ENCODE data around the gene CSNK1G1.
"Not testable (repeated sequence)": the region's sequence is repeated elsewhere in the genome, so short reads cannot be mapped to it uniquely, and the experiment has no call there.

The CSNK1G1 gene

DNA sequence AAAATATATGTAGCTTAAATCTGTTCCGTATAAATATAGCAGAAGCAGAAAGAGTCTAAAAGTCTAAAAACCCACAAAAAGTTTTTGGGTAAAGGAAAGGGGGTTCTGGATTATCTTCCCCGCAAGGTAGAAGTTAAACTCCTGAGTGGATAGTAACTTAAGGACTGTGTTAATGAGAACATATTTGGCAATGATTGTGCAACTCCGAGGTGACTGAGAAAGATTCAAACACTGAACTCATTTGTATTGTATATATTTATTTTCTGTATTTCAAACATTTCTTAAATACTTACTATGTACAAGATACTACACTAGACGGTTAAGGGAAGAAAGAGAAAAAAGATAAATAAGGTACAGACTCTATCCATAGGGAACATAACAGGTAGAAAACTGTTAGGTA lies 120.4 kb downstream of the CSNK1G1 start:
- DNase-seq, result no peak

DNA sequence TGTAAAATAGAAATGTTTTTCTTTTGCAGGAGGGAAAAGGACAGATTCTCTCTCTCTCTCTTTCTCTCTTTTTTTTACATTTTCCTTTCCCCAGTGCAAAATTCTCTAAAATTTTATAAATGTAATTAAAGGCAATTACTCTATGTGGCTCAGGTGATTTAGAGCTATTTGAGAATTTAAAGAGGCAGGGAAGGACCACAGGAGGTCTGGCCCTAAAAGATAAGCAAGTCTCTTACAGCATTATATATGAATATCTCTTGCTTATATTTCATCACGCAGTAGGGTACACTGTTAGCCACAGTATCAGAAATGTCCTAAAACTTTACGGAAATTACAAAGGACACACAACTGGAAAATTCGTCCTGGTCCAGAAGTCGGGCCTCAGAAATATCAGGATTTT lies 122.7 kb downstream of the CSNK1G1 start:
- no peak for DNase-seq

DNA sequence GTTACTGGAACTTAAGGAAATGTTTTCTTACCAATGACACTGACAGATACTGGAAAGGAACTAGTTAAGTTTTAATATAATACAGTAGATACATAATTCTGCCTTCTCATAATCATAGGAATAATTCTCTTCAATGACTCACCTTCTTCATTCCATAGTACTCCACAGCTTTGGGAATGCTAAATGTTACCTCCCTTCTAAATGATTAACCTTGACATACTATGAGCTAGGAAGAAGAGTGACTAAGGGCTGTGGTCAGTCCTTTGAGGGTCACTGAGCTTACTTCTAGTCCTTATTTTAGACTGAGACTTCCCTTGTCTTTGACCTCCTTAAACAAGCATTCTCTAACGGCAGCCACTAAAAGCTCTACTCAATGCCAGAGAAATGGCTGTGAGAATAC lies 123.6 kb downstream of the CSNK1G1 start:
- no peak for DNase-seq

DNA sequence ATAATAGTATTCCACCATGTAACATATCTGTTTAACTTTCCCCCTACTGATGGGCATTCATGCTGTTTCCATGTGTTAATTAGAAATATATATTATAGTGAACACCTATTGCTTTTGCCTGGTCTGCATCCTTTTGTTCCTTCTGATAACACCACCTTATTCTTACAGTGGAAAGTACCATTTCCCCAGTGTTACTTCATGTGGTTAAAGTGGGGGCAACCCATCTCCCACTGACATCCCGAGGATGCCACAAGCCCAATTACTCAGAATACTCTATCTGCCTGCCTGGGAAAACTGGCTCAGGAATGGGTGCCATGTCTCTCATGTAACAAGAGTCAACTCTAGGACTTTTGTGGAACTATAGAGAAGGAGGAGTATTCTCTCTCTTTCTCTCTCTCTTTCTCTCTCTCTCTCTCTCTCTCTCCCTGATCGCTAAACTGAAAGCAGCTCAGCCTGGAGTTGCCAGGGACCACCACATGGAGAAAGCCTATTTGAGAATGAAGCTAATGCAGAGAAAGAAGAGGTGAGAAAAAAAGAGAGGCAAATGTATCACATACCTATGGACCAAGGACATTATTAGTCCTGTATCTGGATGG lies 126.7 kb downstream of the CSNK1G1 start:
- no peak for DNase-seq

DNA sequence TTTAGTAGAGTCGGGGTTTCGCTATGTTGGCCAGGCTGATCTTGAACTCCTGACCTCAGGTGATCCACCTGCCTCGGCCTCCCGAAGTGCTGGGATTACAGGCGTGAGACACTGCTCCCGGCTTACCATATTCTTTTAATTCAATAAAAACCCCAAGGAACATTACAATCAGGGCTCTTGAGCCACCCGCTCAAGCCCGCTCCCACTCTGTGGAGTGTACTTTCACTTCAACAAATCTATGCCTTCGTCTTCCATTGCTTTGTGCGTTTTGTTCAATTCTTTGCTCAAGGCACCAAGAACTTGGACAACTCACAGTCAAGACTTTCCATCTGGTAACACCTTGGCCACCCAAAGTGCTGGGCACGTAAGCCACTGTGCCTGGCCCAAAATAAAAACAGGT lies 130.2 kb downstream of the CSNK1G1 start:
- DNase-seq, result no peak

DNA sequence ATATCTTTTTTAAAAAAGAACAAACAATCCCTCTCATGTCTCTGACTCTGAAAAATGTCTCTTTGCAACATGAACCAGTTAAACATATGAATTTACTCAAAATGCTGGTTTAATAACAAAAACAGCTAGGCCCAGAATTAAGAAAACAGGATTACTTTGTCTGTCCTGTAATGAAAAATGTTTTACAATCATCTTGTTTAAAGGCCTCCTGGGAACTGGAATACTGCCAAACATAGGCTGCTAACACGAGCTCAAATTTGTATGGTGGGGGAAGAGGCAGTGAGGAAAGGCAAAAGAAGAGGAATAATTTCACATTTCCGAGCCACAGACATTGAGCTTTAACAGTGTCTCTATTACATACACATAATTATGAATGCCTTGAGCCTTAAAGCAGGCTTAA lies 131.5 kb downstream of the CSNK1G1 start:
- DNase-seq, result no peak

DNA sequence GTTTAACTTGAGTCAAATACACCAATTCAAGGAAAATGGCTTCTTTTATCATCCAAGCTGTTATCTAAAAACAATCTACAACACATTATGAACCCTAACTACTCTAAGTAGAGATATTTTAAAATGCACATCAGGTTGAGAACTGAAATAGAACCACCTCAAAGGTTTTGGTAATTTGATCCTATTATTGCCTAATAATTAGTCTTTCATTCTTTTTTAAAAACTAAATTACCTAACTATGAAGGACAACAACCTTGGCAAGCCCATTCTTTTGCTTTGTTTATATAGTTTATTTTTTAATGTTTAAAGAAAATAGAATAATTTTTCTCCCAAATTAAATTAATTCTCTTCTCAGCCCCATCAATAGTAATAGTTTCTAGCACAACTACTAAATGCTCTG lies 132.1 kb downstream of the CSNK1G1 start:
- no peak for DNase-seq

DNA sequence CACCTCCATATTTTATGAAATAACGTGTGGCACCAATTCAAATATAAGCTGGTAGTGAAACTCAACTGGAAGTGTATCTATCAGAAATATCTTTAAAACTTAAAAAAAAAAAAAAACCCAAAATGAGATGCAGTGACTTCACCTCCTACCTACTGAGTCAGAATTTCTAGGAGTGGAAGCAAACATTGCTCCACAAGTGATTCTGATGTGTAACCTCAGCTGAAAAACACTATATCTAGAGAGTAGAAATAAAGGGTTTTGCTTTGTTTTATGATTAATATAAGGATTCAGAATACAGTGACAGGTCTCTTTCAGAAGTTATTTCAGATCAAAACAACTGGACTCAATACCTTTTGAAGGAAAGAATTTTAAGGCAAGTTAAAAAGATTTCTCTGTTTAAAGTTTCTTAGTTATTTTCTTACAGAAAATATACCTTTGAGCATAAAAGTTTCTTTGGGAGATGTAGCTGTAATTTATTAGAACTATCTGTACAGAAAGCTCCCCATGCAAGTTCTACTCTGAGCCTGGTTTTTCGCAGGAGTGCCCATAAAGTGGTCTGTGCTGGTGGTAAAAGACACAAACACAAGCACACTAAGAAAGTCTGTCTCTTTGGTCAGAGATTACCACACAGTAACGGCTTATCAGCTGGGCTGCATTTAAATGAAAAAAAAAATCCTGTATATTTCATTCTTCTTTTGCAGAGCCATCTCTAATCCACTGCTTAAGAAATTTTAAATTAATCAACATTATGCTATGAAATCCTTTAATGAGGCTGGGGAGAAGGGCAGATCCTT lies 133.2 kb downstream of the CSNK1G1 start:
- DNase-seq, result no peak

DNA sequence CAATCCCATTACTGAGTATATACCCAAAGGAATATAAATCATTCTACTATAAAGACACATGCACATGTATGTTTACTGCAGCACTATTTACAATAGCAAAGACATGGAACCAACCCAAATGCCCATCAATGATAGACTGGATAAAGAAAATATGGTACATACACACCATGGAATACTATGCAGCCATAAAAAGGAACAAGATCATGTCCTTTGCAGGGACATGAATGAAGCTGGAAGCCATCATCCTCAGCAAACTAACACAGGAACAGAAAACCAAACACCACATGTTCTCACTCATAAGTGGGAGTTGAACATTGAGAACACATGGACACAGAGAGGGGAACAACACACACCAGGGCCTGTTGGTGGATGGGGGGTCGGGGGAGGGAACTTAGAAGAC lies 134.1 kb downstream of the CSNK1G1 start:
- DNase-seq, result not testable (repeated sequence)

DNA sequence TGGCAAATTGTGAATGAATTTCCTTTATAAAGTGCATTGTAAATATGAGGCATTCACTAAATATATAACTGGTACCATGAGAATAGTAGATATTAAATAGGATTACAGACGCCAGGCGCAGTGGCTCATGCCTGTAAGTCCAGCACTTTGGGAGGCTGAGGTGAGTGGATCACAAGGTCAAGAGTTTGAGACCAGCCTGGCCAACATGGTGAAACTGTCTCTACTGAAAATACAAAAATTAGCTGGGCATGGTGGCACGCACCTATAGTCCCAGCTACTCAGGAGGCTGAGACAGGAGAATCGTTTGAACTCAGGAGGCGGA lies 138.6 kb downstream of the CSNK1G1 start:
- DNase-seq, result not testable (repeated sequence)

DNA sequence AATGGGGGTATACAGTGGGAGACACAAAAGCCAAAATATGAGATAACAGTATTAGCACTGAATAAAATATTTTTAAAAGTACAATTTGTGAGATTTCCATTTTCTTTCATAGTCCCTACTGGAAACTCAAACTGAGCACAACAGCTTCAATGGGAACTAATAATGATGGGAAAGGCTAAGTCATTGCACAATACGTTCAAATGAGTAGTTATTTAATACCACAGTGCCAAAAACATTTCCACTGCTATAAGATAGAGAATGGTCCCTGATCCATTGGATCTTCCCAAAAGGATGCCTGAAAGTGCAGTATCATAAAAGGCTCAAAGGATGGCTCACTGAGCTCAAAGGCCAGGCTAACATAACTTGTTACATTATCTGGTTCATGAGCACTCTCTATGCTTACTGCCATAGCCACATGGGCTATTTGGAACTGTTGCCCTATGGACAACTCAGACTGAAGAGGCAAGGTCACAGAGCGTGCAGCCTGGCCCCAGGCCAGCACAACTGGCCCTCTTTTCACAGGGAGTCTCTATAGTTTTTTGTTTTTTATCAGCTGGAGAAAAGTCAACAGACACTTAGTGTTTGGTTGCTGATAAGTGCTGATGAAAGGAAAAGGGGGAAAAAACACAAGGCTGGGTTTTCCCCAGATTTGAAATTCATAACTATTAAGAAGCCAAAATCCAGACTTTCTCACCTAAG lies 139.1 kb downstream of the CSNK1G1 start:
- no peak for DNase-seq

DNA sequence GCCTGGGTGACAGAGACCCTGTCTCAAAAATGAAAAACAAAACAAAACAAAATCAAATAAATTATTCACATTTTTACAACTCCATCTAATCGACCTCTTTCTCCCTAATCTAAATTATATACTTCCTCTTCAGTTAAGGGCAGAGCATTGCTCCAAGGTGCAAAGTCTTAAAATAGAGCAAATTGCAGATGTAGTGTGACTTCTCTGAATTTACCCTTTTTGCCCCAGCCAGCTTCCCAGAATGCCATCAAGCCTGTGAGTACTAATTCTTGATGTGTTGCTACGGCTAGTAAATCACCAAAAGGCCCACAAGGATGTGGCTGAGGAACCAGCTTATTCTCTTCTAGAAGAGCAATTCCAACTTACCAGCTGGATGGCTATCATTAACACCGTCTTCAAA lies 139.8 kb downstream of the CSNK1G1 start:
- no peak for DNase-seq

DNA sequence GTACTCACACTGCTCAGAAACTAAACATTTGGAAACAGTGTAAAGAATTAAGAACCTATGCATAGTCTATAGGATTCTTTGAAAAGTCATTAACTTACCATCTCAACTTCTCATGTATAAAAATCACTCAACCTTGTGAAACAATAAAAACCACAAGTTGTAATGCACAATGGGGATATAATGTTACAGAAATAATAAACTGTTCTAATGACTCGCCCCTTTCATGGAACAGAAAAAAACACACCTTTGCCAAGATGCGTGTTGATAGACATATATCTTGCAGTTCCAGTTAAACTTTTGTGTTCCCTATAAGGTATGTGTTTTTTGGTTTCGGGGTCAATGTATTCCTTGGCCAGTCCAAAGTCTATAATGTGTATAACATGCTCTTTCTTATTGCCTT lies 142.3 kb downstream of the CSNK1G1 start:
- no peak for DNase-seq

DNA sequence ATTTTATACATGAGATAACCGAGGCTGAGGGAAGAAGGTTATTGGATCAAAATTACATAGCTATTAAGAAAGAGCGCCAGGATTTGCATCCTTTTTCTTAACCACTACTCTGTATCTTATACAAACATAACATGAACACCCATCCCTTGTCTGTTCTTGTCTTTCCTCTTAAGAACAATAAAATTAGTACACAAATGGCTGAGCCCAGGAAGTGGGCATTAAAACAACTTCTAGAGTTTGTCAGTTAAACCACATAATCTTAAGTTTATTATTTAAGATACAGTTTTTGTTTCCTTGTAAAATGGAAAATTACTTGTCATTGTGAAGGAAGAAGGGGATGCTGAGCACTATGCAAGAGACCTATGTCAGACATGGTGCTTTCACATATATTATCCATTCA lies 144.3 kb downstream of the CSNK1G1 start:
- DNase-seq, result no peak

DNA sequence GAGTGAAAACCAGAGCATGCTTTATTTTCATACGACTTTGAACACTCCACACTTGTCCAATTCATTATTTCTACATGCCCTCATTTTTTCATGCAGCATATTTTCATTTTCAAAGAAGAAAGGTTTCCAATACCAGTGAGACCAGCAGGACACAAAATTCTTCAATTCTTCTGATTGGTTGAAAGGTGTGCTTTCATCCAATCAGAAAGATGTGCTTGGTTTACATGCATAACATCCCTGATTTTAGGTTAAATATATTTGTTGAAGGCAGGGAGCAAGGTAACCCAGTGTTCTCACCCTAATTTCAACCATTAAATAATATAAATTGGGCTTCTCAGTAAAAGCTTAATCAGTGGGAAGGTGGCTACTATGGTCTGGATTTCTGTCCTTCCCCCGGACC lies 145.6 kb downstream of the CSNK1G1 start:
- no peak for DNase-seq

DNA sequence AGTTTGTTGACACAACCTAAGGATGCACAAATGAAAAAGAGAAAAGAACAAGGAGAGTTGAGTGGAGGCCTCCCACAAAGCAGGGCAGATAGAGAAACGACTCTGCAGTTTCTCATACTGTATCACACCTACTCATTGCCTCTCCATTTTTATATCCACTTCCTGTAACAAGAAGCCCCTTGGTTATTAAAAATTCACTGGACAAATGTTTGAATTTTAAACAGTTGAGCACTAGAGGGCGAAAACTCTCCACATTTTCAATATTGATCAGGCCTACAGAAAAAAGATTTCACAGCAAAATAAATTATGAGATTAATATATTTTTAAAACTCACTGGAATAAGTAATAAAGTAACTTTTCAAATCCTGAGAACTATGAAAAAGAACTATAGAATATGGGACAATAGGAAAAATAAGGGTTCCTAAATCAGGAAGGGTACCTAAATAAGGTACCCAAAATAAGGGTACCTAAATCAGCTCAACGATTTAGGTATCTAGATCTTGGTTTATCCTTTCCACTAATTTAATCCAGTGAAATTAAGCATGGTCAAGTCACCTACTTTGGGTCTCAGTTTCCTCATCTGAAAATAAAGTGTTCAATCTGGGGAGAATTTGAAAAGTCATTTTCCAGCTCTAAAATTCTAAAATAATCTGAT lies 146.2 kb downstream of the CSNK1G1 start:
- no peak for DNase-seq

DNA sequence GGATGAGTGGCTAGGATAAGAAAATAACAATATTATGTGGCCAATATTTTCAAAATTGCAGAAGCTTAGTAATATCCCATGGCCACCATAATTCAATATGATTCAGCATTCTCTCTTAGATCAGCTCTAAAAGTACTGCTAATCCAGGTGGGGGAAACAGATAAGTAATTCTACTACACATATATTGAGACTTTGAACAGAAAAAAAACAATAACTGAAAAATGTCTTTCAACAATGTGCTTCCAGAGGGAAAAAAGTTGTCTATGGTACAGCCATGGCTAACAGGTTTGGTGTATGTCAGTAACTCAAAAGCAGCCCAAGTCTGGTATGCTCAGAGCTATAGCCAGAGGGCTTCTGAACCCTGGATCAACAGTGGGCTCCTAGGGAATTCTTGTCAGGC lies 150.8 kb downstream of the CSNK1G1 start:
- no peak for DNase-seq

DNA sequence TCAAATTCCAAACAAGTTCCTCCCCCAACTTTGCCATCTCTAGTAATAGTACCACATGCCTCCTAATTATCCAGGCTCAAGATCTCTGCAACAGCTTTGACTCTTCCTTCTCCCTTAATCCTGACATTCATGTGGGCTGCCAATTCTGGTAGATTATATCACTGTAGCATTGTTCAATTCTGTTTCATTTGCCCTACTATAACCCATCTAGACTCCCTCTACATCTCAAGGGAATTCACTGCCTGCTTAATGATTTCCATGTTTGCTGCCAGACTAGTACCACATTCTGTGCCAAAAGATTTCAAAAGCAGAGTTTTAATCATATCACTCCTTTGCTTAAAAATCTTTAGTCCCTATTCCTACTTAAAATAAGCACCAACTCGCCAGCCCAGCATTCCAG lies 158.5 kb downstream of the CSNK1G1 start:
- DNase-seq, result no peak

DNA sequence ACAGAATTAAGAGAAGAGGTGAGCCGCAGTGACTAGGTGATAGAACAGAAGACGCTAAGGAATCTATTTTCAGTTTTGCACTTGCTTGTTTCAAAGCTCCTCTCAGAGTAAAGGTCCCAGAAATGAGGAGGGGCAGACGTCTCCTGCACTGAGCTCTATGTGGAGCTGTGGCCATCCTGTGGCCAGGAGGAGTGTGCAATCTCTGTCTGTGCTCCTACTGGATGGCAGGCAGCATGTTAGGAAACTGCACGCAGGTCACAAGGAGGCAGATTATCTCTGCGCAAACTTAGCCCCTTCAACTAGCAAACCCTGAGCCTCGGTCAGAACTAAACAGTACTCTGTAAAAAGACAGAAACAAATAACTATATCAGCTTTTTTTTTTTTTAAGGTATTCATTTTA lies 162.0 kb downstream of the CSNK1G1 start:
- DNase-seq, result no peak

DNA sequence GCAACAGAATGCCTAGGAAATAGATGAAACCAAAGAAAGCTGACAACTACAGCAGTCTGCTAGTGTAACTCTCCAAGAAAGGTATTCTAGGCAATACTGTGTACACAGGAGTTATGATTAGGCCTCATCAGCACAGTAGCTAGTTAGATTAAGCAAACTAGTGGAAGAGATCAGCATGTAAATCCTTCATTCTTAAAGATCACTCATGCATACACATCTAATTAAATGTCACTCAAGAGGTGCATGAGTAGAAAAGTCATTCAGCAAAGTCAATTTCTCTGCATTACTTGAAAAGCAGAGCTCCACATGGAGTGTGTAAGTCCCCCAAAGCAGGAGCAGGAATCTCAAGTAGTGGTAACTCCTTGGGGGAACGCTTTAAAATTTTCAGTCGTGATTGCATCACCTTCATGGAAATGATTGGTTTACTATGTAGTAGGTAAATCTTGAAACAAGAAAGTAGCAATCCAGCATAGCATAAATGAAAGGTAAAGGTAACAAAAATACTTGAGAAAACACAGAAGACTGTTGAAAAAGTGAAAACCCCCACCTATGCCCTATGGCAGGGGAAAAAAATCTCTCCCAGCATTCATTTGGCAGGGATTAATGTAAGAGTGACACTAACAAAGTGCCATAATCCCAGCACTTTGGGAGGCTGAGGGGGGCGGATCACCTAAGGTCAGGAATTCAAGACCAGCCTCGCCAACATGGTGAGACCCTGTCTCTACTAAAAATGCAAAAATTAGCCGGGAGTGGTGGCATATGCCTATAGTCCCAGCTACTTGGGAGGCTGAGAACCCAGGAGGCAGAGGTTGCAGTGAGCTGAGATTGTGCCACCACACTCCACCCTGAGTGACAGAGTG lies 163.8 kb downstream of the CSNK1G1 start:
- DNase-seq, result no peak

DNA sequence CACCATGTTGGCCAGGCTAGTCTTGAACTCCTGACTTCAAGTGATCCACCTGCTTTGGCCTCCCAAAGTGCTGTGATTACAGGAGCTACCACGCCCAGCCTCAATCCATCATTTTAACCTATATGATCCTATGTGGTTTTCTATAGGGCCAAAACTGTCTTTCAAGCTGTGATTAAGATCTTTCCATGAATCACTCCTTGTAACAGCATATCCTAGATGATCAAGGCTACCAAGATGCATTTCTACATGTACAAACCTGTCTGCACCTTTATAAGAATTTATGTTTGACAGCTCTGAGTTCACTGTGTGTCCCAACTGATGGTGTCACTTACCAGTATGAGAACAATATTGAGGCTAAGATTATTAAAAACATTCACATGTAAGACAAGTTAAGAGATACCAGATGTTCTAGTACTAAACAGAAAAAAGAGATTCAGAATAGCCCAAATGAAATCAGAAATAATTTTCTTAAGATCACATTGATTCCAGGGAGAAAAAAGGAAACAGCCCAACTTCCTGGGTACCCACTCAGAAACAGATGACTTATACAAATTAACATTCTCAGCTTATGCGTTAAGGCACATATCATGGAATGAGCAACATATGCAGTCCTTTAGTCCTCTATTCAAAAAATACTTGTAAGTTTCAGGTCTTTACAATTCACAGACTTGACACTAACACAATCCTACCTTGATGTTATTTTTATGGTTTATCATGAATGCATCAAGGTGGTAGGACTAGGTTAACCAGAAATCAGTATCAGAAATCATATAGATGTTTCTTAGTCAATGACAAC lies 168.4 kb downstream of the CSNK1G1 start:
- DNase-seq, result no peak
